GM18870 (cell line): ENCODE measurements around the gene SV2C.
"Not testable (repeated sequence)": the region's sequence is repeated elsewhere in the genome, so short reads cannot be mapped to it uniquely, and the experiment has no call there.

Experiments
- ATAC-seq: cut with Tn5 transposase; IDR thresholded peaks from one replicate; pipeline ENCODE4 v1.9.1; 2021; ENCODE audit warnings: moderate library complexity; ENCODE audit not compliant: unreplicated experiment

The SV2C gene

DNA sequence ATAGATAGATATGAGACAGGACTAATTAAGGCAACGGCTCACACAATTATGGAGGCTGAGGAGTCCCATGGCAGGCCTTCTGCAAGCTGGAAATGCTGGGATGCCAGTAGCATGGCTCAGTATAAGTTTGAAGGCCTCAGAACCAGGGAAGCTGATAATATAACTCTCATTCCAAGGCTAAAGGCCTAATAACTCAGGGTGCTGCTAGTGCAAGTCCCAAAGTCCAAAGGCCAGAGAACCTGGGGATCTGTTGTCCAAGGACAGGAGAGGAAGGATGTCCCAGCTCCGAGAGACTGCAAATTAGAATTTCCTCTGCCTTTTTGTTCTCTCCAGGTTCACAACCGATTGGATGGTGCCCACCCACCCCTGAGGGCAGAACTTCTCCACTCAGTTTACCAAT lies 114.5 kb downstream of the SV2C start:
- no peak for ATAC-seq

DNA sequence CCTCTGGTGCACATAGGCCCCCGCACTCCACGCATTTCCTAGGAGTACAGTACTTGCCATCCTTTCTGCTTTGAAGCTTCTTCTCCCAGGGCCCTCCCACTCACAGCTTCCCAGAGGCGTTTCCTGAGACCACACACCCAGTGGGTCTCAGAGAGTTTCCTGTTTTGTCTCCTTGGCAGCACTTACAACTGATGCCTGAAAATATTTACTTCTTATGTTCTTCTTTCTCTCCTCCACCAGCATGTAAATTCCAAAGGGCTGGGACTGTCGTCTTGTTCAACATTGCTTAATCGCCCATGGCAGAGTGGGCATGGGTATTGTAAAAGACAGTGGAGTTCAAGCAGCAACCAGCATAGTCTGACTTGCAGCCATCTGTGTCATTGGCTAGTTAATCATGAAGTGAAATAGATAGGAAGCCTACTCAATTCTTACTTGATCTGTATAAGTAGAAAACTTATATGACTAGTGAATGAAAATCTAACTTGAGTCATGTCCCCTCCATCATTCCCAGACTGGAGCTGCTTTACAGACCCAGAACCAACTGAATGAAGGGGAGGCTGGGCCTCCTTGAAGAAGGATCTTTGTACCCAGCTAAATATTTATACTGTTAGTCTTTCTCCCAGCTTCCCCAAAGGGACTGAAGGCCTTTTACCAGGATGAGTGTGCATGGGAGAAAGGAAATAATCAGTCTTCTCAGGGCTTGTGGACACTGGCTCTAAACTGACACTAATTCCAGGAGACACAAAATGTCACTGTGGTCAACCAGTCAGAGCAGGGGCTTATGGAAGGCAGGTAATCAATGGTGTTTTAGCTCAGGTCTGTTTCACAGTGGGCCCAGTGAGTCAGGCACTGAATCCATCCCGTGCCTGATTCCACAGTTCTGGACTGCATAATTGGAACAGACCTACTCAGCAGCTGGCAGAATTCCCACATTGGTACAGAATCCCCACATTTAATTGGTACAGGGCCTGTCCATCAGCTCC lies 116.4 kb downstream of the SV2C start:
- no peak for ATAC-seq

GRCh38 chr5:76202182-76202581 lies 119.0 kb downstream of the SV2C start:
- no peak for ATAC-seq

GRCh38 chr5:76204191-76204590 lies 121.0 kb downstream of the SV2C start:
- no peak for ATAC-seq

GRCh38 chr5:76204713-76205112 lies 121.5 kb downstream of the SV2C start:
- ATAC-seq = no peak

- ATAC-seq = no peak
These were observed 123.9 kb downstream of the SV2C start for GRCh38 chr5:76207120-76207519.

GRCh38 chr5:76209297-76209696 lies 126.1 kb downstream of the SV2C start:
- no peak for ATAC-seq

DNA sequence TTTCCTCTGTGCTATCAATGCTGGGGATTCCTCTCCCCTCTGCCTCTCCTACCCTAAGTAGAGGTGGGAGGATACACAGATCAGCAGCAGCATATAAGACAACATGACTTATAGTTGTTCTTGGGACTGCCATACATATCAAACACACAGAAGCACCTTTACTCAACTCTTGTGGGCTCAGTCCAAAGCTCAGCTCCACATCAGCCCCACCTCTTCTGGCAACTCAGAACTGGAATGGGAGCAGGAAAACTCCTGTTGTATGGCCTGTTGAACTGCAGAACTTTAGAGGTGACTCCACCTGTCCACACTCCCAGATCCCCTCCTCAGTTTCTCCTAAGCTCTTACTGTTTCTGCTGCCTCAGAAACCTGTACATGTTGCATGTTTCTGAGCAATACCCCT lies 127.8 kb downstream of the SV2C start:
- no peak for ATAC-seq

DNA sequence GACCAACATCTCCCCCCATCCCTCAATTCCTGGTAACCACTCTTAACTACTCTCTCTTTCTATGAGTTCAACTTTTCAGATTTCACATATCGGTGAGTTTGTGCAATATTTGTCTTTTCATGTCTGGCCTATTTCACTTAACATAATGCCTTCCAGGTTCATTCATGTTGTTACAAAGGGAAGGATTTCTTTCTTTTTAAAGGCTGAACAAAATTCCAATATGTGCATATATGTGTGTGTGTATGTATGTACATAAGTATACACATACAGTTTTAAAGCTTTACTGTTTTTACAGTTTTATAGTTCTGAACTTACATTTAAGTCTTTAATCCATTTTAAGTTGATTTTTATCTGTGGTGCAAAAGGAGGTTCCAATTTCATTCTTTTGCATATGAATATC lies 130.7 kb downstream of the SV2C start:
- ATAC-seq = no peak

- ATAC-seq = no peak
These were observed 133.6 kb downstream of the SV2C start for GRCh38 chr5:76216748-76217147.

GRCh38 chr5:76219636-76220035 lies 136.5 kb downstream of the SV2C start:
- ATAC-seq = no peak

DNA sequence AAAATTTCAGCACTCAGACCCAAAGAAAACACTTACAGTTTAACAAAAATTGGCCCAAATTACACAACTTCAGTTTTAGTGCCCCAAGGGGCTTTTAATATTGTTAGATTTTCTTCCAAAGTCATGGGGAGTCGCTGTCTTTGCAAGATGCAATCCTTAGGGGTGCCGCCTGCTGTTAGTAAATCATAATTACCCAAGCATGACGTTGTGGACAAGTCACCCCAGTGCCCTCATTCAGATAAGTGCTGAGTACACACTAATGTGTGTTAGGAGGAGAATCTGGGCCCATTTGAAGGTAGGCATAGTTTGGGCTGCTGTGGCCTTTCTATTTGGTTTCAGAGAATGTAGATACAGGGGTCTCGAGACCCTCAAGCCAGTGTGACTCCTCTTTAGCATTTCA lies 138.1 kb downstream of the SV2C start:
- no peak for ATAC-seq

DNA sequence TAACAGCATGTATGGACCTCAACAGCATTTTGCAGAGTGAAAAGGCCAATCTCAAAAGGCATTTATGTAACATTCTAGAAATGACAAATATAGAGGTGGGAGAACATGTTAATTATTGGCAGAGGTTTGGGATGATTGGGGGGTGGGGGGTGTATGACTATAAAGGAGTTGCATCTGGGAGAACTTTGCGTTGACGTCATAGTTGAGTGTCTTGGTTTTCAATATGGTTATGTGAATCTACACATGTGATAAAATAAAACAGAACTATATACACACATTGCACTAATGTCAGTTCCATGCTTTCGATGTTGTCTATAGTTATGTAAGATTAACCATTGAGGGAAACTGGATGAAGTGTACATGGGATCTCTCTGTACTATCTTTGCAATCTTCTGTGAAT lies 139.1 kb downstream of the SV2C start:
- no peak for ATAC-seq

- no peak for ATAC-seq
These were observed 140.5 kb downstream of the SV2C start for GRCh38 chr5:76223696-76224095.

- ATAC-seq = no peak
These were observed 141.7 kb downstream of the SV2C start for GRCh38 chr5:76224898-76225297.

GRCh38 chr5:76225336-76225735 lies 142.2 kb downstream of the SV2C start:
- ATAC-seq = no peak

DNA sequence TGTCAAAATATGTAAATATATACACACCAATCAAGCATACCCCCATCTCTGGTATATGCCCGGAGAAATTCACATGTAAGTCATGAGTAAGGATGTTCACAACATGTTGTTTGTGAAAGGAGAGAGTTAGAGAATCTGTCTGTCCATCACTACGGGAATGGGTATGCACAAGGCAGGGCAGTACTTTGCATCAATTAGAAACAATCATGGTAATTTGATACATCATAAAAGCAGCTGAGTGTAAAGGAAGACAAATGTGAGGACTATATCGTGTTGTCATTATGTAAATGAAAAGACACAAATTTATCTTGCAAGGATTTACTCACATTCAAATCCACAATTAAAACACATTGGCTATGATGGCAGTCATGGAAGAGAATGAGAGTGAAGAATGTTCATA lies 146.7 kb downstream of the SV2C start:
- no peak for ATAC-seq

GRCh38 chr5:76230711-76231285 lies 147.6 kb downstream of the SV2C start:
- no peak for ATAC-seq

DNA sequence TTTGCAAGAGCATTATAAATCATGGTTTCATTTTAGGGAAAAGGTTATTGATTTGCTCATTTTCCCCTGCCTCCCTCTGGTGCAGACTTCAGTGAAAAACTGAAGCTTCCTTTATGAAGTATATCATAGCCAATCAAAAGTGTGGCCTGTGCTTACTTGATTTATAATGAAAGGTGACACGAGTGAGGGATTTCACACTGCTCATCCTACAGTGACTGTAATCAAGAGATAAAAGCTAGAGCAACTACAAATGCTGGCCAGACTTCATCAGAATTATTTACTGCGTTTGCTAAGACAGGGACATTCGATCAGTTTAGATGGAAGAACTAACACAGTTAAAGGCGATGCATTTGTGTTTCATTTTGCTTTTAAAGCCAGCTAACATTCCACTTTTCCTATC lies 151.5 kb downstream of the SV2C start:
- ATAC-seq = no peak

- ATAC-seq = no peak
These were observed 153.5 kb downstream of the SV2C start for GRCh38 chr5:76236684-76237083.

DNA sequence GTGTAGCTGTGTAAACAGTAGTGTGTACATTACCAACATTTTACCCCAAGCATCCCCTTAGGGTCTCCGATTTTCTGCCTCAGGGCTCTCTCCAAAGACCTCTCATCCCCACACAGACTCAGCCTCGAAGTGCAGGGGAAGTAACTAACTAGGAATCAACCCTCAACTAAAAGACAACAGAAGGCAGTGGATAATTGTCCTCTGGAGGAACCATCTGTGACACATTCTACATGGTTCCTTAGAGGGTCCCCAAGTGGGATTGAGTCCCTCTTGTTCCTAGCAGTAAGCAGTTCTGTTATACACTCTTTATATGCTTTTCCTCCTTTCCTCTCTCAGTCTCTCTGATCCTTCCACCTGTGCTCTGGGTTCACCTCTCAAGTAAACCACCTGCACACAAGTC lies 157.2 kb downstream of the SV2C start:
- no peak for ATAC-seq

DNA sequence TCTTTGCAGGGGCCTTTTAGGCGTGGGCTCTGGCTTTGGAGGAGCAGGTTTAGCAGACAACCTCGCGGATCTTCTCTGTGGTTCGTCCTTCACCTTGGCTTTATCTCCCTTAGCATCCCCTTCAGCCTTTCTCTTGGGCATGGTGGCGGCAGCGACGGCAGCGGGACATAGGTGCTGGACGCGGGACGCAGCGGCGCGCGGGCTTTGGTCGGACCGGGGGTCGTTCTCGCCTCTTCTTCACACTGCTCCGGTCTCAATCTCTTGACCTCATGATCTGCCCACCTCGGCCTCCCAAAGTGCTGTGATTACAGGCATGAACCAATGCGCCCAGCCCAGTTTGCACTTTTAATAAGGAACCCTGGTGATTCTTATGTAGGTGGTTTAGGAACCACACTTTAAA lies 159.0 kb downstream of the SV2C start:
- not testable (repeated sequence) for ATAC-seq
